Stimulated activated CD4-positive, alpha-beta T cell treated with anti-CD3 and anti-CD28 coated beads, Interleukin-1b, Interleukin-23, amount 100 ng/mL, for 24 hours (primary cell): ENCODE results near the gene ABHD12.

Source experiments
- DNase-seq, 4 experiments: peaks; one replicate each; pipeline ENCODE4 v3.0.0-alpha.2; 2020; ENCODE audit warnings: low read depth in 4 of 4, low spot score in 1 of 4

Gene ABHD12

GRCh38 chr20:25382704-25383370 lies 7.8 kb downstream of the ABHD12 start:
- no peak for DNase-seq

- DNase-seq, result no peak
Observed at GRCh38 chr20:25380945-25381614, 9.6 kb downstream of the ABHD12 start.

GRCh38 chr20:25378884-25379733 lies 11.5 kb downstream of the ABHD12 start:
- no peak for DNase-seq

- no peak for DNase-seq
Observed at GRCh38 chr20:25378189-25378883, 12.3 kb downstream of the ABHD12 start.

GRCh38 chr20:25376886-25377285 lies 13.7 kb downstream of the ABHD12 start:
- no peak for DNase-seq

- no peak for DNase-seq
Observed at GRCh38 chr20:25376236-25376635, 14.4 kb downstream of the ABHD12 start.

GRCh38 chr20:25374842-25375241 lies 15.8 kb downstream of the ABHD12 start:
- no peak for DNase-seq

- DNase-seq, result no peak
Observed at GRCh38 chr20:25372584-25373336, 17.9 kb downstream of the ABHD12 start.

- no peak for DNase-seq
Observed at GRCh38 chr20:25369971-25370370, 20.7 kb downstream of the ABHD12 start.

GRCh38 chr20:25369529-25369928 lies 21.1 kb downstream of the ABHD12 start:
- no peak for DNase-seq

GRCh38 chr20:25368976-25369375 lies 21.7 kb downstream of the ABHD12 start:
- no peak for DNase-seq

- no peak for DNase-seq
Observed at GRCh38 chr20:25368526-25368925, 22.1 kb downstream of the ABHD12 start.

- DNase-seq, result no peak
Observed at GRCh38 chr20:25364879-25365699, 25.5 kb downstream of the ABHD12 start.

- no peak for DNase-seq
Observed at GRCh38 chr20:25364180-25364788, 26.4 kb downstream of the ABHD12 start.

- no peak for DNase-seq
Observed at GRCh38 chr20:25361287-25361683, 29.4 kb downstream of the ABHD12 start.

- no peak for DNase-seq
Observed at GRCh38 chr20:25360631-25361286, 29.9 kb downstream of the ABHD12 start.

GRCh38 chr20:25356271-25356933 lies 34.2 kb downstream of the ABHD12 start:
- DNase-seq, result no peak

- DNase-seq, result no peak
Observed at GRCh38 chr20:25355866-25356265, 34.8 kb downstream of the ABHD12 start.
